AG08395 (cell line): ENCODE results near the gene VSIG4.
"Not testable (repeated sequence)": the region's sequence is repeated elsewhere in the genome, so short reads cannot be mapped to it uniquely, and the experiment has no call there.

ENCODE experiments used
- DNase-seq: peaks from one replicate; pipeline ENCODE4 v3.0.0; 2012; ENCODE audit warnings: mixed read lengths, low spot score

Gene VSIG4

DNA sequence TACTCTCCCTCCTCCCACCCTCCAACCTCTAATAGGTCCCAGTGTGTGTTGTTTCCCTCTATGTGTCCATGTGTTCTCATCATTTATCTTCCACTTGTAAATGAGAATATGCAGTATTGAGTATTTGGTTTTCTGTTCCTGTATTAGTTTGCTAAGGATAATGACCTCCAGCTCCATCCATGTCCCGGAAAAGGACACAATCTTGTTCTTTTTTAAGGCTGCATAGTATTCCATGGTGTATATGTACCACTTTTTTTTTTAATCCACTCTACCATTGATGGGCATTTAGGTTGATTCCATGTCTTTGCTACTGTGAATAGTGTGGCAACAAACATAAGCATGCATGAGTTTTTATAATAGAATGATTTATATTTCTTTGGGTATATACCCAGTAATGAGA is 62.7 kb downstream of the VSIG4 start:
- not testable (repeated sequence) for DNase-seq

DNA sequence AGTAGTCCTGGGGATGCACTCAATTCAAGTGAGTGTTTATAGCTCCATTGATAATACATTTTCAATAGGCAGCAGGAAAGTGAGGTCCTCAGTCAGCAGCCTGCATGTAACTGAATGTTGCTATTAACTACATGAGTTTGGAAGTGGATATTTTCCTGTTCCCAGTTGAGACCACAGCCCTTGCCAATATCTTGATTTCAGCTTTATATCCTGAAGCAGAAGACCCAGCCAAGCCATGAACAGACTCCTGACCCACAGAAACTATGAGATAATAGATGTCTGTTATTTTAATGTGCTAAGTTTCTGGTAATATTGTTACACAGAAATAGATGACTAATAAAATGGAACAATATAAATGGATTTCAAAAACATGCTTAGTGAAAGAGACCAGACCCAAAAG is 63.7 kb downstream of the VSIG4 start:
- DNase-seq: no peak

DNA sequence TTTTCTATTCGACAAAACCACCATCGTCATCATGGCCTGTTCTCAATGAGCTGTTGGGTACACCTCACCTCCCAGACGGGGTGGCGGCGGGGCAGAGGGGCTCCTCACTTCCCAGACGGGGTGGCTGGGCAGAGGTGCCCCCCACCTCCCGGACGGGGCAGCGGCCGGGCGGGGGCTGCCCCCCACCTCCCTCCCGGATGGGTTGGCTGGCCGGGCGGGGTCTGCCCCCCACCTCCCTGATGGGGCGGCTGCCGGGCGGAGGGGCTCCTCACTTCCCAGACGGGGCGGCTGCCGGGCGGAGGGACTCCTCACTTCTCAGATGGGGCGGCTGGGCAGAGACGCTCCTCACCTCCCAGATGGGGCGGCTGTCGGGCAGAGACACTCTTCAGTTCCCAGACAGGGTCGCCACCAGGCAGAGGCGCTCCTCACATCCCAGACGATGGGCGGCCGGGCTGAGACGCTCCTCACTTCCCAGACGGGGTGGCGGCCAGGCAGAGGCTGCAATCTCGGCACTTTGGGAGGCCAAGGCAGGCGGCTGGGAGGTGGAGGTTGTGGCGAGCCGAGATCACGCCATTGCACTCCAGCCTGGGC is 64.6 kb downstream of the VSIG4 start:
- DNase-seq: not testable (repeated sequence)
